ENCODE results near the gene ZNF536.
"Not testable (repeated sequence)": the region's sequence is repeated elsewhere in the genome, so short reads cannot be mapped to it uniquely, and the experiment has no call there.

Gene ZNF536

GRCh38 chr19:30439310-30439709 lies 67.1 kb downstream of the ZNF536 start:
- Histone ChIP-seq H3K79me2 (ENCODE audit: control insufficient read depth, insufficient read depth, low read length, unreplicated experiment) (no peaks in the 10 kb centered on the region), H3K4me1 (ENCODE audit: control insufficient read depth, insufficient read depth, low read length, unreplicated experiment) (no peaks in the 10 kb centered on the region), H3K4me3 (ENCODE audit: low read depth, low read length) (no peak overlapping the region), H3K27me3 (ENCODE audit: insufficient read depth, low read length) (no peaks in the 10 kb centered on the region), H3K27ac (ENCODE audit: low read depth, low read length) (no peak overlapping the region), H2AFZ (ENCODE audit: low read length, unreplicated experiment) (no peak overlapping the region), H3K36me3 (ENCODE audit: insufficient read depth, low read length) (no peaks in the 10 kb centered on the region)

GRCh38 chr19:30441011-30441410 lies 68.8 kb downstream of the ZNF536 start:
- no peak overlapping the region for H3K27ac ChIP-seq (ENCODE audit: low read depth, low read length)
- no peaks in the 10 kb centered on the region for H3K36me3 ChIP-seq (ENCODE audit: insufficient read depth, low read length)
- no peak overlapping the region for H3K4me3 ChIP-seq (ENCODE audit: low read depth, low read length)
- no peaks in the 10 kb centered on the region for H3K27me3 ChIP-seq (ENCODE audit: insufficient read depth, low read length)
- H3K79me2 ChIP-seq (ENCODE audit: control insufficient read depth, insufficient read depth, low read length, unreplicated experiment) = no peaks in the 10 kb centered on the region
- H3K4me1 ChIP-seq (ENCODE audit: control insufficient read depth, insufficient read depth, low read length, unreplicated experiment) = no peaks in the 10 kb centered on the region
- H2AFZ ChIP-seq (ENCODE audit: low read length, unreplicated experiment) = no peak overlapping the region

GRCh38 chr19:30442674-30443073 lies 70.5 kb downstream of the ZNF536 start:
- Histone ChIP-seq H3K79me2 (ENCODE audit: control insufficient read depth, insufficient read depth, low read length, unreplicated experiment) (no peaks in the 10 kb centered on the region), H3K27me3 (ENCODE audit: insufficient read depth, low read length) (no peaks in the 10 kb centered on the region), H3K27ac (ENCODE audit: low read depth, low read length) (no peak overlapping the region), H2AFZ (ENCODE audit: low read length, unreplicated experiment) (no peak overlapping the region), H3K36me3 (ENCODE audit: insufficient read depth, low read length) (no peaks in the 10 kb centered on the region), H3K4me1 (ENCODE audit: control insufficient read depth, insufficient read depth, low read length, unreplicated experiment) (no peaks in the 10 kb centered on the region), H3K4me3 (ENCODE audit: low read depth, low read length) (no peak overlapping the region)

GRCh38 chr19:30443531-30444252 lies 71.5 kb downstream of the ZNF536 start:
- Histone ChIP-seq H3K27ac (ENCODE audit: low read depth, low read length) (no peak overlapping the region), H3K27me3 (ENCODE audit: insufficient read depth, low read length) (peaks cover 5% of the 10 kb centered on the region; the same call in 1 of the 2 replicates), H2AFZ (ENCODE audit: low read length, unreplicated experiment) (no peak overlapping the region)

GRCh38 chr19:30444253-30444671 lies 72.1 kb downstream of the ZNF536 start:
- Histone ChIP-seq H3K4me3 (ENCODE audit: low read depth, low read length) (no peak overlapping the region), H3K36me3 (ENCODE audit: insufficient read depth, low read length) (no peaks in the 10 kb centered on the region), H3K79me2 (ENCODE audit: control insufficient read depth, insufficient read depth, low read length, unreplicated experiment) (no peaks in the 10 kb centered on the region), H3K4me1 (ENCODE audit: control insufficient read depth, insufficient read depth, low read length, unreplicated experiment) (no peaks in the 10 kb centered on the region), H2AFZ (ENCODE audit: low read length, unreplicated experiment) (no peak overlapping the region), H3K27me3 (ENCODE audit: insufficient read depth, low read length) (peaks cover 6% of the 10 kb centered on the region; the same call in 1 of the 2 replicates), H3K27ac (ENCODE audit: low read depth, low read length) (no peak overlapping the region)

More at GRCh38 chr19:30443531-30444252, 71.5 kb downstream of the ZNF536 start:
- no peak overlapping the region for H3K4me3 ChIP-seq (ENCODE audit: low read depth, low read length)
- no peaks in the 10 kb centered on the region for H3K79me2 ChIP-seq (ENCODE audit: control insufficient read depth, insufficient read depth, low read length, unreplicated experiment)
- H3K4me1 ChIP-seq (ENCODE audit: control insufficient read depth, insufficient read depth, low read length, unreplicated experiment) = no peaks in the 10 kb centered on the region
- no peaks in the 10 kb centered on the region for H3K36me3 ChIP-seq (ENCODE audit: insufficient read depth, low read length)

GRCh38 chr19:30444686-30445232 lies 72.6 kb downstream of the ZNF536 start:
- H2AFZ ChIP-seq (ENCODE audit: low read length, unreplicated experiment) = no peak overlapping the region
- no peak overlapping the region for H3K27ac ChIP-seq (ENCODE audit: low read depth, low read length)
- no peak overlapping the region for H3K4me3 ChIP-seq (ENCODE audit: low read depth, low read length)
- H3K4me1 ChIP-seq (ENCODE audit: control insufficient read depth, insufficient read depth, low read length, unreplicated experiment) = no peaks in the 10 kb centered on the region
- H3K27me3 ChIP-seq (ENCODE audit: insufficient read depth, low read length) = peaks cover 8% of the 10 kb centered on the region; the same call in 1 of the 2 replicates
- H3K36me3 ChIP-seq (ENCODE audit: insufficient read depth, low read length) = no peaks in the 10 kb centered on the region
- no peaks in the 10 kb centered on the region for H3K79me2 ChIP-seq (ENCODE audit: control insufficient read depth, insufficient read depth, low read length, unreplicated experiment)

- Histone ChIP-seq H3K36me3 (ENCODE audit: insufficient read depth, low read length) (no peaks in the 10 kb centered on the region), H3K27ac (ENCODE audit: low read depth, low read length) (no peak overlapping the region), H3K79me2 (ENCODE audit: control insufficient read depth, insufficient read depth, low read length, unreplicated experiment) (no peaks in the 10 kb centered on the region), H3K27me3 (ENCODE audit: insufficient read depth, low read length) (peaks cover 8% of the 10 kb centered on the region; the same call in 1 of the 2 replicates), H3K4me1 (ENCODE audit: control insufficient read depth, insufficient read depth, low read length, unreplicated experiment) (no peaks in the 10 kb centered on the region), H2AFZ (ENCODE audit: low read length, unreplicated experiment) (no peak overlapping the region), H3K4me3 (ENCODE audit: low read depth, low read length) (no peak overlapping the region)
These were observed 73.2 kb downstream of the ZNF536 start for GRCh38 chr19:30445385-30445784.

- not testable (repeated sequence) for H2AFZ ChIP-seq (ENCODE audit: low read length, unreplicated experiment); H3K27me3 ChIP-seq (ENCODE audit: insufficient read depth, low read length); H3K4me3 ChIP-seq (ENCODE audit: low read depth, low read length); H3K79me2 ChIP-seq (ENCODE audit: control insufficient read depth, insufficient read depth, low read length, unreplicated experiment); H3K27ac ChIP-seq (ENCODE audit: low read depth, low read length); H3K36me3 ChIP-seq (ENCODE audit: insufficient read depth, low read length); H3K4me1 ChIP-seq (ENCODE audit: control insufficient read depth, insufficient read depth, low read length, unreplicated experiment)
These were observed 73.9 kb downstream of the ZNF536 start for GRCh38 chr19:30446120-30446519.

GRCh38 chr19:30446850-30447552 lies 74.8 kb downstream of the ZNF536 start:
- Histone ChIP-seq H3K4me1 (ENCODE audit: control insufficient read depth, insufficient read depth, low read length, unreplicated experiment) (no peaks in the 10 kb centered on the region), H3K27ac (ENCODE audit: low read depth, low read length) (no peak overlapping the region), H3K27me3 (ENCODE audit: insufficient read depth, low read length) (peaks cover 8% of the 10 kb centered on the region; the same call in 1 of the 2 replicates), H3K79me2 (ENCODE audit: control insufficient read depth, insufficient read depth, low read length, unreplicated experiment) (no peaks in the 10 kb centered on the region), H2AFZ (ENCODE audit: low read length, unreplicated experiment) (no peak overlapping the region), H3K4me3 (ENCODE audit: low read depth, low read length) (no peak overlapping the region), H3K36me3 (ENCODE audit: insufficient read depth, low read length) (no peaks in the 10 kb centered on the region)

- Histone ChIP-seq H2AFZ (ENCODE audit: low read length, unreplicated experiment) (no peak overlapping the region), H3K4me3 (ENCODE audit: low read depth, low read length) (no peak overlapping the region), H3K27me3 (ENCODE audit: insufficient read depth, low read length) (peaks cover 8% of the 10 kb centered on the region; the same call in 1 of the 2 replicates), H3K36me3 (ENCODE audit: insufficient read depth, low read length) (no peaks in the 10 kb centered on the region), H3K27ac (ENCODE audit: low read depth, low read length) (no peak overlapping the region), H3K4me1 (ENCODE audit: control insufficient read depth, insufficient read depth, low read length, unreplicated experiment) (no peaks in the 10 kb centered on the region), H3K79me2 (ENCODE audit: control insufficient read depth, insufficient read depth, low read length, unreplicated experiment) (no peaks in the 10 kb centered on the region)
These were observed 75.3 kb downstream of the ZNF536 start for GRCh38 chr19:30447553-30447870.

All from ACC112 (cell line).